ENCODE measurements around the gene IL1RL2.

IL1RL2 gene

GRCh38 chr2:102273619-102274211 is 86.9 kb downstream of the IL1RL2 start:
- Histone ChIP-seq H3K27me3 (ENCODE audit: control insufficient read depth, insufficient read depth, low read length) (no peaks in the 10 kb centered on the region), H3K36me3 (ENCODE audit: control insufficient read depth, insufficient read depth, low read length) (no peaks in the 10 kb centered on the region), H3K4me3 (ENCODE audit: low read length) (no peak overlapping the region), H3K9ac (ENCODE audit: low read length) (no peak overlapping the region), H3K27ac (ENCODE audit: low read depth, low read length) (no peak overlapping the region), H3K4me1 (ENCODE audit: control insufficient read depth, insufficient read depth, low read length) (no peaks in the 10 kb centered on the region)

GRCh38 chr2:102276549-102277201 is 89.9 kb downstream of the IL1RL2 start:
- no peak overlapping the region for H3K27ac ChIP-seq (ENCODE audit: low read depth, low read length)
- no peaks in the 10 kb centered on the region for H3K4me1 ChIP-seq (ENCODE audit: control insufficient read depth, insufficient read depth, low read length)
- no peak overlapping the region for H3K4me3 ChIP-seq (ENCODE audit: low read length)
- no peaks in the 10 kb centered on the region for H3K27me3 ChIP-seq (ENCODE audit: control insufficient read depth, insufficient read depth, low read length)
- H3K9ac ChIP-seq (ENCODE audit: low read length), result no peak overlapping the region
- no peaks in the 10 kb centered on the region for H3K36me3 ChIP-seq (ENCODE audit: control insufficient read depth, insufficient read depth, low read length)

- no peak overlapping the region for H3K9ac ChIP-seq (ENCODE audit: low read length)
- no peak overlapping the region for H3K4me3 ChIP-seq (ENCODE audit: low read length)
- no peaks in the 10 kb centered on the region for H3K36me3 ChIP-seq (ENCODE audit: control insufficient read depth, insufficient read depth, low read length)
- no peak overlapping the region for H3K27ac ChIP-seq (ENCODE audit: low read depth, low read length)
- H3K4me1 ChIP-seq (ENCODE audit: control insufficient read depth, insufficient read depth, low read length), result no peaks in the 10 kb centered on the region
- no peaks in the 10 kb centered on the region for H3K27me3 ChIP-seq (ENCODE audit: control insufficient read depth, insufficient read depth, low read length)
Measured at GRCh38 chr2:102277202-102277700, 90.4 kb downstream of the IL1RL2 start.

- H3K4me3 ChIP-seq (ENCODE audit: low read length), result no peak overlapping the region
- H3K4me1 ChIP-seq (ENCODE audit: control insufficient read depth, insufficient read depth, low read length), result no peaks in the 10 kb centered on the region
- no peaks in the 10 kb centered on the region for H3K27me3 ChIP-seq (ENCODE audit: control insufficient read depth, insufficient read depth, low read length)
- no peak overlapping the region for H3K9ac ChIP-seq (ENCODE audit: low read length)
- H3K36me3 ChIP-seq (ENCODE audit: control insufficient read depth, insufficient read depth, low read length), result no peaks in the 10 kb centered on the region
- H3K27ac ChIP-seq (ENCODE audit: low read depth, low read length), result no peak overlapping the region
Measured at GRCh38 chr2:102278720-102279390, 92.0 kb downstream of the IL1RL2 start.

GRCh38 chr2:102279391-102279735 is 92.5 kb downstream of the IL1RL2 start:
- no peak overlapping the region for H3K27ac ChIP-seq (ENCODE audit: low read depth, low read length)
- H3K4me3 ChIP-seq (ENCODE audit: low read length), result no peak overlapping the region
- H3K27me3 ChIP-seq (ENCODE audit: control insufficient read depth, insufficient read depth, low read length), result no peaks in the 10 kb centered on the region
- H3K36me3 ChIP-seq (ENCODE audit: control insufficient read depth, insufficient read depth, low read length), result no peaks in the 10 kb centered on the region
- H3K9ac ChIP-seq (ENCODE audit: low read length), result no peak overlapping the region
- no peaks in the 10 kb centered on the region for H3K4me1 ChIP-seq (ENCODE audit: control insufficient read depth, insufficient read depth, low read length)

GRCh38 chr2:102282678-102283091 is 95.9 kb downstream of the IL1RL2 start:
- H3K4me3 ChIP-seq (ENCODE audit: low read length), result no peak overlapping the region
- H3K9ac ChIP-seq (ENCODE audit: low read length), result no peak overlapping the region
- no peaks in the 10 kb centered on the region for H3K27me3 ChIP-seq (ENCODE audit: control insufficient read depth, insufficient read depth, low read length)
- no peaks in the 10 kb centered on the region for H3K4me1 ChIP-seq (ENCODE audit: control insufficient read depth, insufficient read depth, low read length)
- no peaks in the 10 kb centered on the region for H3K36me3 ChIP-seq (ENCODE audit: control insufficient read depth, insufficient read depth, low read length)
- no peak overlapping the region for H3K27ac ChIP-seq (ENCODE audit: low read depth, low read length)

GRCh38 chr2:102283996-102284395 is 97.2 kb downstream of the IL1RL2 start:
- H3K4me1 ChIP-seq (ENCODE audit: control insufficient read depth, insufficient read depth, low read length), result no peaks in the 10 kb centered on the region
- H3K9ac ChIP-seq (ENCODE audit: low read length), result no peak overlapping the region
- H3K27ac ChIP-seq (ENCODE audit: low read depth, low read length), result no peak overlapping the region
- no peak overlapping the region for H3K4me3 ChIP-seq (ENCODE audit: low read length)
- no peaks in the 10 kb centered on the region for H3K27me3 ChIP-seq (ENCODE audit: control insufficient read depth, insufficient read depth, low read length)
- H3K36me3 ChIP-seq (ENCODE audit: control insufficient read depth, insufficient read depth, low read length), result no peaks in the 10 kb centered on the region

- Histone ChIP-seq H3K4me1 (ENCODE audit: control insufficient read depth, insufficient read depth, low read length) (no peaks in the 10 kb centered on the region), H3K36me3 (ENCODE audit: control insufficient read depth, insufficient read depth, low read length) (no peaks in the 10 kb centered on the region), H3K9ac (ENCODE audit: low read length) (no peak overlapping the region), H3K4me3 (ENCODE audit: low read length) (no peak overlapping the region), H3K27me3 (ENCODE audit: control insufficient read depth, insufficient read depth, low read length) (no peaks in the 10 kb centered on the region), H3K27ac (ENCODE audit: low read depth, low read length) (no peak overlapping the region)
Measured at GRCh38 chr2:102284611-102285010, 97.8 kb downstream of the IL1RL2 start.

- Histone ChIP-seq H3K4me3 (ENCODE audit: low read length) (no peak overlapping the region), H3K27me3 (ENCODE audit: control insufficient read depth, insufficient read depth, low read length) (no peaks in the 10 kb centered on the region), H3K27ac (ENCODE audit: low read depth, low read length) (no peak overlapping the region), H3K9ac (ENCODE audit: low read length) (no peak overlapping the region), H3K36me3 (ENCODE audit: control insufficient read depth, insufficient read depth, low read length) (no peaks in the 10 kb centered on the region), H3K4me1 (ENCODE audit: control insufficient read depth, insufficient read depth, low read length) (no peaks in the 10 kb centered on the region)
Measured at GRCh38 chr2:102285368-102285767, 98.5 kb downstream of the IL1RL2 start.

GRCh38 chr2:102286041-102286440 is 99.2 kb downstream of the IL1RL2 start:
- H3K36me3 ChIP-seq (ENCODE audit: control insufficient read depth, insufficient read depth, low read length), result no peaks in the 10 kb centered on the region
- H3K27me3 ChIP-seq (ENCODE audit: control insufficient read depth, insufficient read depth, low read length), result no peaks in the 10 kb centered on the region
- H3K27ac ChIP-seq (ENCODE audit: low read depth, low read length), result no peak overlapping the region
- H3K4me1 ChIP-seq (ENCODE audit: control insufficient read depth, insufficient read depth, low read length), result no peaks in the 10 kb centered on the region
- H3K4me3 ChIP-seq (ENCODE audit: low read length), result no peak overlapping the region
- H3K9ac ChIP-seq (ENCODE audit: low read length), result no peak overlapping the region

- Histone ChIP-seq H3K27ac (ENCODE audit: low read depth, low read length) (no peak overlapping the region), H3K36me3 (ENCODE audit: control insufficient read depth, insufficient read depth, low read length) (no peaks in the 10 kb centered on the region), H3K27me3 (ENCODE audit: control insufficient read depth, insufficient read depth, low read length) (no peaks in the 10 kb centered on the region), H3K4me3 (ENCODE audit: low read length) (no peak overlapping the region), H3K4me1 (ENCODE audit: control insufficient read depth, insufficient read depth, low read length) (no peaks in the 10 kb centered on the region), H3K9ac (ENCODE audit: low read length) (no peak overlapping the region)
Measured at GRCh38 chr2:102289129-102289528, 102.3 kb downstream of the IL1RL2 start.

All from rectal smooth muscle tissue (tissue), 1 donor.